ENCODE measurements around the gene AFF3. TPM values are rescaled to one million over a fixed set of nuclear protein-coding genes. Genes with fewer than 3 reads are reported as not detected.

The AFF3 gene
- total and polyA plus RNA-seq, 4 experiments from 2014 or later = 0.63 to 4.6 (median 3.6) TPM

GRCh38 chr2:99846462-99847107 is 295.8 kb downstream of the AFF3 start:
- peaks cover 1 to 5% of the 10 kb centered on the region in 2 donors for H3K27me3 Mint-ChIP-seq
- no peak overlapping the region for H3K27ac Mint-ChIP-seq
- H3K9me3 Mint-ChIP-seq = no peaks in the 10 kb centered on the region

GRCh38 chr2:99845296-99845695 is 297.1 kb downstream of the AFF3 start:
- intact Hi-C loops (cut with micrococcal nuclease) = no loop called here
- no peak overlapping the region for H3K27ac ChIP-seq (ENCODE audit: low read depth, low read length)
- no peaks in the 10 kb centered on the region for H3K27me3 ChIP-seq (ENCODE audit: insufficient read depth, low read length)
- H3K27me3 Mint-ChIP-seq = peaks cover 1 to 5% of the 10 kb centered on the region in 2 donors
- no peak overlapping the region for H3K4me3 ChIP-seq (ENCODE audit: low read length in 2 of 2)
- peaks cover 0 to 2% (median 0%) of the 10 kb centered on the region in 8 donors for H3K9me3 Mint-ChIP-seq
- H3K27ac Mint-ChIP-seq = no peak overlapping the region
- no peaks in the 10 kb centered on the region for H3K36me3 Mint-ChIP-seq
- no peaks in the 10 kb centered on the region for H3K4me1 Mint-ChIP-seq
- no peaks in the 10 kb centered on the region for H3K9me3 ChIP-seq (ENCODE audit: control insufficient read depth in 1 of 2, low read length in 2 of 2)
- ChIA-PET CTCF (ENCODE audit: partially characterized antibody) (no interaction called here), POLR2A (ENCODE audit: partially characterized antibody) (no interaction called here)
- no peak overlapping the region for H3K4me3 Mint-ChIP-seq
- H3K4me1 ChIP-seq (ENCODE audit: insufficient read depth, low read length) = no peaks in the 10 kb centered on the region
- DNase-seq = no peak
- no peaks in the 10 kb centered on the region for H3K36me3 ChIP-seq (ENCODE audit: insufficient read depth, low read length)

More at GRCh38 chr2:99846462-99847107, 295.8 kb downstream of the AFF3 start:
- Histone ChIP-seq H3K27me3 (ENCODE audit: insufficient read depth, low read length) (no peaks in the 10 kb centered on the region), H3K36me3 (ENCODE audit: insufficient read depth, low read length) (no peaks in the 10 kb centered on the region), H3K4me3 (ENCODE audit: low read length in 2 of 2) (no peak overlapping the region), H3K27ac (ENCODE audit: low read depth, low read length) (no peak overlapping the region), H3K9me3 (ENCODE audit: control insufficient read depth in 1 of 2, low read length in 2 of 2) (no peaks in the 10 kb centered on the region), H3K4me1 (ENCODE audit: insufficient read depth, low read length) (no peaks in the 10 kb centered on the region)
- CTCF ChIA-PET (ENCODE audit: partially characterized antibody) = no interaction called here
- intact Hi-C loops (cut with micrococcal nuclease) = no loop called here
- no peak for DNase-seq
- Mint-ChIP-seq H3K4me3 (no peak overlapping the region), H3K4me1 (no peaks in the 10 kb centered on the region), H3K36me3 (no peaks in the 10 kb centered on the region)
- POLR2A ChIA-PET (ENCODE audit: partially characterized antibody) = no interaction called here

- peaks cover 0 to 2% (median 0%) of the 10 kb centered on the region in 8 donors for H3K9me3 Mint-ChIP-seq
- H3K36me3 ChIP-seq (ENCODE audit: insufficient read depth, low read length) = no peaks in the 10 kb centered on the region
- no peaks in the 10 kb centered on the region for H3K36me3 Mint-ChIP-seq
- no peaks in the 10 kb centered on the region for H3K4me1 ChIP-seq (ENCODE audit: insufficient read depth, low read length)
- H3K27me3 ChIP-seq (ENCODE audit: insufficient read depth, low read length) = no peaks in the 10 kb centered on the region
- POLR2A ChIA-PET (ENCODE audit: partially characterized antibody) = interaction anchor here (1.0 kb wide), 1 partner anchor 8 kb away, joined by 3 read pairs; no protein-coding TSS in a partner anchor
- CTCF ChIA-PET (ENCODE audit: partially characterized antibody) = no interaction called here
- H3K4me3 Mint-ChIP-seq = no peak overlapping the region
- H3K4me3 ChIP-seq (ENCODE audit: low read length in 2 of 2) = no peak overlapping the region
- peaks cover 1 to 3% of the 10 kb centered on the region in 2 donors for H3K27me3 Mint-ChIP-seq
- intact Hi-C loops (cut with micrococcal nuclease) = no loop called here
- no peak overlapping the region for H3K27ac Mint-ChIP-seq
- DNase-seq = no peak
- no peak overlapping the region for H3K27ac ChIP-seq (ENCODE audit: low read depth, low read length)
- H3K4me1 Mint-ChIP-seq = no peaks in the 10 kb centered on the region
- H3K9me3 ChIP-seq (ENCODE audit: control insufficient read depth in 1 of 2, low read length in 2 of 2) = no peaks in the 10 kb centered on the region
Observed at GRCh38 chr2:99842451-99842850, 299.9 kb downstream of the AFF3 start.

GRCh38 chr2:99841749-99842148 is 300.6 kb downstream of the AFF3 start:
- H3K4me3 ChIP-seq (ENCODE audit: low read length in 2 of 2) = no peak overlapping the region
- Mint-ChIP-seq H3K4me3 (no peak overlapping the region), H3K9me3 (peaks cover 0 to 2% (median 0%) of the 10 kb centered on the region in 8 donors), H3K27me3 (peaks cover 1 to 3% of the 10 kb centered on the region in 2 donors), H3K36me3 (no peaks in the 10 kb centered on the region), H3K27ac (no peak overlapping the region), H3K4me1 (no peaks in the 10 kb centered on the region)
- DNase-seq = no peak
- H3K27ac ChIP-seq (ENCODE audit: low read depth, low read length) = no peak overlapping the region
- CTCF ChIA-PET (ENCODE audit: partially characterized antibody) = no interaction called here
- H3K4me1 ChIP-seq (ENCODE audit: insufficient read depth, low read length) = no peaks in the 10 kb centered on the region
- intact Hi-C loops (cut with micrococcal nuclease) = no loop called here
- H3K36me3 ChIP-seq (ENCODE audit: insufficient read depth, low read length) = no peaks in the 10 kb centered on the region
- POLR2A ChIA-PET (ENCODE audit: partially characterized antibody) = interaction anchor here (1.0 kb wide), 1 partner anchor 9 kb away, joined by 3 read pairs; no protein-coding TSS in a partner anchor
- H3K27me3 ChIP-seq (ENCODE audit: insufficient read depth, low read length) = no peaks in the 10 kb centered on the region
- no peaks in the 10 kb centered on the region for H3K9me3 ChIP-seq (ENCODE audit: control insufficient read depth in 1 of 2, low read length in 2 of 2)

- H3K4me1 Mint-ChIP-seq = no peaks in the 10 kb centered on the region
- H3K9me3 ChIP-seq (ENCODE audit: control insufficient read depth in 1 of 2, low read length in 2 of 2) = no peaks in the 10 kb centered on the region
- POLR2A ChIA-PET (ENCODE audit: partially characterized antibody) = no interaction called here
- no peak for DNase-seq
- CTCF ChIA-PET (ENCODE audit: partially characterized antibody) = no interaction called here
- H3K9me3 Mint-ChIP-seq = peaks cover 0 to 2% (median 0%) of the 10 kb centered on the region in 8 donors
- H3K27me3 Mint-ChIP-seq = peaks cover 1 to 3% of the 10 kb centered on the region in 2 donors
- no peaks in the 10 kb centered on the region for H3K36me3 ChIP-seq (ENCODE audit: insufficient read depth, low read length)
- no peak overlapping the region for H3K4me3 Mint-ChIP-seq
- no peaks in the 10 kb centered on the region for H3K36me3 Mint-ChIP-seq
- H3K27me3 ChIP-seq (ENCODE audit: insufficient read depth, low read length) = no peaks in the 10 kb centered on the region
- H3K27ac ChIP-seq (ENCODE audit: low read depth, low read length) = no peak overlapping the region
- intact Hi-C loops (cut with micrococcal nuclease) = no loop called here
- no peak overlapping the region for H3K27ac Mint-ChIP-seq
- no peak overlapping the region for H3K4me3 ChIP-seq (ENCODE audit: low read length in 2 of 2)
- no peaks in the 10 kb centered on the region for H3K4me1 ChIP-seq (ENCODE audit: insufficient read depth, low read length)
Observed at GRCh38 chr2:99840831-99841230, 301.6 kb downstream of the AFF3 start.

GRCh38 chr2:99836690-99837605 is 305.4 kb downstream of the AFF3 start:
- Mint-ChIP-seq H3K4me3 (no peak overlapping the region), H3K4me1 (no peaks in the 10 kb centered on the region), H3K36me3 (no peaks in the 10 kb centered on the region), H3K27me3 (no peaks in the 10 kb centered on the region), H3K9me3 (peaks cover 0 to 2% (median 0%) of the 10 kb centered on the region in 8 donors), H3K27ac (no peak overlapping the region)
- Histone ChIP-seq H3K27me3 (ENCODE audit: insufficient read depth, low read length) (no peaks in the 10 kb centered on the region), H3K27ac (ENCODE audit: low read depth, low read length) (no peak overlapping the region), H3K36me3 (ENCODE audit: insufficient read depth, low read length) (no peaks in the 10 kb centered on the region), H3K9me3 (ENCODE audit: control insufficient read depth in 1 of 2, low read length in 2 of 2) (no peaks in the 10 kb centered on the region), H3K4me3 (ENCODE audit: low read length in 2 of 2) (no peak overlapping the region), H3K4me1 (ENCODE audit: insufficient read depth, low read length) (no peaks in the 10 kb centered on the region)
- no peak for DNase-seq
- ChIA-PET POLR2A (ENCODE audit: partially characterized antibody) (no interaction called here), CTCF (ENCODE audit: partially characterized antibody) (no interaction called here)
- intact Hi-C loops (cut with micrococcal nuclease) = no loop called here

- H3K27ac ChIP-seq (ENCODE audit: low read depth, low read length) = no peak overlapping the region
- ChIA-PET CTCF (ENCODE audit: partially characterized antibody) (no interaction called here), POLR2A (ENCODE audit: partially characterized antibody) (no interaction called here)
- Mint-ChIP-seq H3K4me3 (no peak overlapping the region), H3K27ac (no peak overlapping the region), H3K9me3 (peaks cover 0 to 2% (median 0%) of the 10 kb centered on the region in 8 donors), H3K4me1 (no peaks in the 10 kb centered on the region), H3K27me3 (no peaks in the 10 kb centered on the region), H3K36me3 (no peaks in the 10 kb centered on the region)
- H3K4me1 ChIP-seq (ENCODE audit: insufficient read depth, low read length) = no peaks in the 10 kb centered on the region
- H3K27me3 ChIP-seq (ENCODE audit: insufficient read depth, low read length) = no peaks in the 10 kb centered on the region
- no peak overlapping the region for H3K4me3 ChIP-seq (ENCODE audit: low read length in 2 of 2)
- H3K9me3 ChIP-seq (ENCODE audit: control insufficient read depth in 1 of 2, low read length in 2 of 2) = no peaks in the 10 kb centered on the region
- intact Hi-C loops (cut with micrococcal nuclease) = no loop called here
- H3K36me3 ChIP-seq (ENCODE audit: insufficient read depth, low read length) = no peaks in the 10 kb centered on the region
- no peak for DNase-seq
Observed at GRCh38 chr2:99834426-99834825, 308.0 kb downstream of the AFF3 start.

Data from CD4-positive, alpha-beta memory T cell (primary cell).